ENCODE results near the gene SNAP29. TPM values are rescaled to one million over a fixed set of nuclear protein-coding genes. Genes with fewer than 3 reads are reported as not detected.

The SNAP29 gene
- total RNA-seq, 1 experiment from 2014 or later: 17.9 TPM

DNA sequence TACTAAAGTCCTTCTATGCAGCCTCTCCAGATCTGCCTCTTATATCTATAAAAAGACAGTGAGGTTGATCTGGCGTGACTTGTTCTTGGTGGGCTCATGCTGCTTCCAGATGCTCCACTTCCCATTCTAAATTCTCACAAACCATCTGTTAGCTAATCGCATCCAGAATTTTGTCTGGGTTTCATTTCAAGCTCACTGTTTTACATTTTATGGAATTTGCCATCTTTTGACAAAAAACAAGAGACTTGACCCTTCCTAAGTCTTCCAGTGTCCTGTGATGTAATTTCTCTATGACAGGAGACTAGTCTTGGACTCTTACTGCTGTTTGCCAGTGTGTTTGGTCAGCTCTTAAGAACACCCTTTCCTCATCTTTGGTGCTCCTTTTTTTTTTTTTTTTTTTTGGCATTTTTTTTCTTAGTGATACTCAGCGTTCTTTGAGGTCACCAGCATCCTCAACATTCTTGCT lies 81.4 kb downstream of the SNAP29 start:
- H2BK120ac ChIP-seq (ENCODE audit: low read depth, low read length, poor library complexity, severe bottlenecking): no peak overlapping the region
- DNase-seq: no peak
- no peaks in the 10 kb centered on the region for H4K20me1 ChIP-seq (ENCODE audit: control insufficient read depth, insufficient read depth, insufficient read length)
- H3K23me2 ChIP-seq (ENCODE audit: insufficient read length, low read depth, low read length, poor library complexity, severe bottlenecking): no peaks in the 10 kb centered on the region
- no peak overlapping the region for H2BK15ac ChIP-seq (ENCODE audit: low read depth, low read length)
- WGBS (ENCODE audit: extremely low coverage, insufficient read length, low lambda C conversion rate): no CpG with 5 or more reads among the region's 3 CpGs
- H3K9ac ChIP-seq (ENCODE audit: extremely low read depth, insufficient read length, low read length): no peak overlapping the region
- Mint-ChIP-seq H3K27ac (peak overlapping the region in 1 of 3 experiments; percentile 9; a peak in 1 of 7 replicates), H3K4me3 (no peak overlapping the region), H3K36me3 (ENCODE audit: insufficient read depth in 1 of 3, low read depth in 3 of 3) (peaks cover 24 to 57% (median 49%) of the 10 kb centered on the region in 3 experiments; a peak in 6 of 7 replicates), H3K4me1 (peaks cover 20 to 27% of the 10 kb centered on the region in 2 experiments), H3K27me3 (ENCODE audit: low read depth) (no peaks in the 10 kb centered on the region; the same call in none of the 2 replicates), H3K9me3 (no peaks in the 10 kb centered on the region)
- no peak overlapping the region for H4K5ac ChIP-seq (ENCODE audit: insufficient read length, low read depth, low read length)
- H3K4me2 ChIP-seq (ENCODE audit: insufficient read depth, insufficient read length, low read length): no peak overlapping the region
- no peaks in the 10 kb centered on the region for H3K4me1 ChIP-seq (ENCODE audit: insufficient read depth, low read length)
- H2AFZ ChIP-seq (ENCODE audit: low read length): no peak overlapping the region
- H3K9me3 ChIP-seq (ENCODE audit: control insufficient read depth, low read depth, low read length): no peaks in the 10 kb centered on the region
- TF ChIP-seq CTCF (conservative IDR thresholded peaks at IDR 0.05): no peak
- H3K14ac ChIP-seq (ENCODE audit: insufficient read depth, low read length): no peak overlapping the region
- H3K23ac ChIP-seq (ENCODE audit: insufficient read length, low read depth, low read length): no peak overlapping the region
- H3K56ac ChIP-seq (ENCODE audit: insufficient read length, low read depth, low read length): no peak overlapping the region
- no peak overlapping the region for H2BK5ac ChIP-seq (ENCODE audit: insufficient read length, low read length)
- no peak overlapping the region for H3K18ac ChIP-seq (ENCODE audit: insufficient read length, low read depth, low read length)
- no peak overlapping the region for H3K27ac ChIP-seq (ENCODE audit: insufficient read length, low read depth, low read length)
- no peak overlapping the region for H4K91ac ChIP-seq (ENCODE audit: insufficient read length, low read depth, low read length)
- H3T11ph ChIP-seq (ENCODE audit: low read length): no peak overlapping the region
- peaks cover 76% of the 10 kb centered on the region for H3K79me2 ChIP-seq (ENCODE audit: insufficient read depth, low read length)
- H3K79me1 ChIP-seq (ENCODE audit: insufficient read depth, low read depth, low read length, poor library complexity, severe bottlenecking): peaks cover 4% of the 10 kb centered on the region
- H3K4ac ChIP-seq (ENCODE audit: low read depth, low read length): no peak overlapping the region
- no peak overlapping the region for H2AK5ac ChIP-seq (ENCODE audit: insufficient read length, low read length)
- no peaks in the 10 kb centered on the region for H3K27me3 ChIP-seq (ENCODE audit: insufficient read depth, low read length)
- no peak overlapping the region for H4K8ac ChIP-seq (replicated peaks; ENCODE audit: insufficient read length, low read depth, low read length)
- H2BK20ac ChIP-seq (ENCODE audit: low read depth, low read length, poor library complexity, severe bottlenecking): no peak overlapping the region
- no peak overlapping the region for H2BK12ac ChIP-seq (ENCODE audit: insufficient read length, low read depth, low read length)

Other genes with a start within 250 kb of the SNAP29 start
- not detected in 2 replicates for gene SERPIND1, start 84.9 kb upstream of the SNAP29 start, total RNA-seq (2021)
- 58.5 and 65.8 TPM in 2 replicates for gene PI4KA, start 196 bp upstream of the SNAP29 start, total RNA-seq (2021)
- 105 and 106 TPM in 2 replicates for gene CRKL, start 58.4 kb downstream of the SNAP29 start, total RNA-seq (2021)
- 1.9 and 2.3 TPM in 2 replicates for gene AIFM3, start 108.2 kb downstream of the SNAP29 start, total RNA-seq (2021)
- gene LZTR1, start 123.3 kb downstream of the SNAP29 start, total RNA-seq (2021): 40.0 and 47.0 TPM in 2 replicates
- gene THAP7, start 143.1 kb downstream of the SNAP29 start, total RNA-seq (2021): 23.3 and 24.6 TPM in 2 replicates
- gene P2RX6, start 156.2 kb downstream of the SNAP29 start, total RNA-seq (2021): not detected in 2 replicates
- gene SLC7A4, start 173.6 kb downstream of the SNAP29 start, total RNA-seq (2021): 0.09 and 0.22 TPM in 2 replicates
- gene LRRC74B, start 186.9 kb downstream of the SNAP29 start, total RNA-seq (2021): not detected in 2 replicates

Data from H9 (cell line).